Fibroblast of lung (primary cell): ENCODE results near the gene PHTF1. TPM values are rescaled to one million over a fixed set of nuclear protein-coding genes. Genes with fewer than 3 reads are reported as not detected.
A peak's percentile ranks its signal among the peaks of the same experiment; 100 is the strongest.

ENCODE experiments used
- DNase-seq, 2 donors: peaks; one replicate each; pipeline versions ENCODE4 v3.0.0 to v3.0.0-alpha.2; 2010; ENCODE audit warnings: low read depth in 2 of 2
- H2AFZ ChIP-seq: 2 replicates; pipeline ENCODE4 v1.5.1; 2012; ENCODE audit warnings: low read length, control low read depth, inconsistent platforms
- H3K27ac ChIP-seq: 2 replicates; pipeline ENCODE4 v1.5.1; 2011; ENCODE audit warnings: low read length, control low read depth; ENCODE audit not compliant: insufficient read depth
- H3K27me3 ChIP-seq: 2 replicates; pipeline ENCODE4 v1.5.1; 2011; ENCODE audit warnings: mild to moderate bottlenecking, low read length; ENCODE audit not compliant: control insufficient read depth, insufficient read depth
- H3K36me3 ChIP-seq: 2 replicates; pipeline ENCODE4 v1.5.1; 2011; ENCODE audit warnings: low read length; ENCODE audit not compliant: control insufficient read depth, insufficient read depth
- H3K4me1 ChIP-seq: 2 replicates; pipeline ENCODE4 v1.5.1; 2011; ENCODE audit warnings: low read length; ENCODE audit not compliant: control insufficient read depth, insufficient read depth; ENCODE audit errors: extremely low read depth
- H3K4me2 ChIP-seq: 2 replicates; pipeline ENCODE4 v1.5.1; 2011; ENCODE audit warnings: low read length, control low read depth; ENCODE audit not compliant: insufficient read depth; ENCODE audit errors: extremely low read depth
- H3K4me3 ChIP-seq, 4 experiments: fragments of 200-600 bp in 1 of 4; sonication (generic) in 1 of 4; replicated peaks in 1 of 4; 2 replicates each; pipeline ENCODE4 v1.5.1; 2011 to 2016; ENCODE audit warnings: low read length in 4 of 4, low read depth in 3 of 4, mild to moderate bottlenecking in 3 of 4, control low read depth in 2 of 4, inconsistent platforms in 1 of 4, mixed read lengths in 1 of 4; ENCODE audit not compliant: insufficient read depth in 1 of 4; ENCODE audit errors: control extremely low read depth in 1 of 4
- H3K79me2 ChIP-seq: 2 replicates; pipeline ENCODE4 v1.5.1; 2012; ENCODE audit warnings: mild to moderate bottlenecking, low read length, inconsistent platforms; ENCODE audit not compliant: control insufficient read depth, insufficient read depth
- H3K9ac ChIP-seq: 2 replicates; pipeline ENCODE4 v1.5.1; 2011; ENCODE audit warnings: mild to moderate bottlenecking, low read length, control low read depth; ENCODE audit not compliant: insufficient read depth
- H3K9me3 ChIP-seq: 2 replicates; pipeline ENCODE4 v1.5.1; 2012; ENCODE audit warnings: low read depth, low read length; ENCODE audit not compliant: control insufficient read depth, insufficient read depth
- H4K20me1 ChIP-seq: 2 replicates; pipeline ENCODE4 v1.5.1; 2011; ENCODE audit warnings: low read length; ENCODE audit not compliant: control insufficient read depth, insufficient read depth; ENCODE audit errors: extremely low read depth
- EZH2 ChIP-seq: IDR thresholded peaks from 2 replicates; pipeline ENCODE4 v1.5.1; 2012; ENCODE audit warnings: low read length, control low read depth, mild to moderate bottlenecking; ENCODE audit errors: missing control alignments
- polyA plus RNA-seq, 2 donors: library from polyadenylated mRNA; depleted of rRNA in 1 of 2; stranded (reverse) in 1 of 2; unstranded in 1 of 2; fragments of >200 nt; gene quantifications; 2 replicates each; pipeline ENCODE4 v1.2.1, GENCODE V29; 2011 to 2012; ENCODE audit warnings: missing spikeins in 1 of 2
- total RNA-seq: library from RNA; depleted of rRNA; stranded (reverse); fragments of >200 nt; gene quantifications from 2 replicates; pipeline ENCODE4 v1.2.1, GENCODE V29; 2014
- TF ChIP-seq, protein P1 (sequence below), 2 donors: IDR thresholded peaks in 1 of 2; conservative IDR thresholded peaks in 1 of 2; 1 replicate in 1 of 2; 2 replicates in 1 of 2; pipeline ENCODE4 v1.5.1; 2011 to 2012; ENCODE audit warnings: low read length in 2 of 2, control low read depth in 1 of 2, inconsistent platforms in 1 of 2, low read depth in 1 of 2, mild to moderate bottlenecking in 1 of 2

The PHTF1 gene
- total and polyA plus RNA-seq, 2 donors (not counting 1 experiment from before 2014, with no cell fraction given): 15.4 to 36.3 TPM

GRCh38 chr1:113783254-113784103 is 24.2 kb upstream of the PHTF1 start:
- DNase-seq: peak; percentile 62 to 66
- H3K27me3 ChIP-seq: no peaks in the 10 kb centered on the region
- TF ChIP-seq EZH2: no peak
- TF ChIP-seq, protein P1, sequence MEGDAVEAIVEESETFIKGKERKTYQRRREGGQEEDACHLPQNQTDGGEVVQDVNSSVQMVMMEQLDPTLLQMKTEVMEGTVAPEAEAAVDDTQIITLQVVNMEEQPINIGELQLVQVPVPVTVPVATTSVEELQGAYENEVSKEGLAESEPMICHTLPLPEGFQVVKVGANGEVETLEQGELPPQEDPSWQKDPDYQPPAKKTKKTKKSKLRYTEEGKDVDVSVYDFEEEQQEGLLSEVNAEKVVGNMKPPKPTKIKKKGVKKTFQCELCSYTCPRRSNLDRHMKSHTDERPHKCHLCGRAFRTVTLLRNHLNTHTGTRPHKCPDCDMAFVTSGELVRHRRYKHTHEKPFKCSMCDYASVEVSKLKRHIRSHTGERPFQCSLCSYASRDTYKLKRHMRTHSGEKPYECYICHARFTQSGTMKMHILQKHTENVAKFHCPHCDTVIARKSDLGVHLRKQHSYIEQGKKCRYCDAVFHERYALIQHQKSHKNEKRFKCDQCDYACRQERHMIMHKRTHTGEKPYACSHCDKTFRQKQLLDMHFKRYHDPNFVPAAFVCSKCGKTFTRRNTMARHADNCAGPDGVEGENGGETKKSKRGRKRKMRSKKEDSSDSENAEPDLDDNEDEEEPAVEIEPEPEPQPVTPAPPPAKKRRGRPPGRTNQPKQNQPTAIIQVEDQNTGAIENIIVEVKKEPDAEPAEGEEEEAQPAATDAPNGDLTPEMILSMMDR (conservative IDR thresholded peaks at IDR 0.05 in 1 of 2, IDR thresholded peaks at IDR 0.05 in 1 of 2; ENCODE audit: low read depth in 1 of 2, low read length in 2 of 2): no peak
- no peaks in the 10 kb centered on the region for H3K9me3 ChIP-seq
- H3K36me3 ChIP-seq: no peaks in the 10 kb centered on the region
- H3K4me3 ChIP-seq: no peak overlapping the region
- H3K27ac ChIP-seq: no peak overlapping the region
- peak overlapping the region; percentile 33 for H3K4me2 ChIP-seq
- no peaks in the 10 kb centered on the region for H4K20me1 ChIP-seq
- peaks cover 22% of the 10 kb centered on the region for H3K79me2 ChIP-seq
- H3K4me1 ChIP-seq: peaks cover 2% of the 10 kb centered on the region
- H3K9ac ChIP-seq: no peak overlapping the region
- no peak overlapping the region for H2AFZ ChIP-seq

- TF ChIP-seq, protein P1 (conservative IDR thresholded peaks at IDR 0.05 in 1 of 2, IDR thresholded peaks at IDR 0.05 in 1 of 2; ENCODE audit: low read depth in 1 of 2, low read length in 2 of 2): no peak
- TF ChIP-seq EZH2: no peak
- Histone ChIP-seq H3K27ac (no peak overlapping the region), H2AFZ (no peak overlapping the region), H3K36me3 (no peaks in the 10 kb centered on the region), H4K20me1 (no peaks in the 10 kb centered on the region), H3K27me3 (no peaks in the 10 kb centered on the region), H3K9ac (no peak overlapping the region), H3K4me3 (no peak overlapping the region), H3K9me3 (no peaks in the 10 kb centered on the region), H3K4me1 (peaks cover 2% of the 10 kb centered on the region), H3K4me2 (no peak overlapping the region), H3K79me2 (peaks cover 23% of the 10 kb centered on the region)
- peak in 1 of 2 donors; percentile 43 for DNase-seq
Observed at GRCh38 chr1:113782406-113782805, 23.1 kb upstream of the PHTF1 start.

DNA sequence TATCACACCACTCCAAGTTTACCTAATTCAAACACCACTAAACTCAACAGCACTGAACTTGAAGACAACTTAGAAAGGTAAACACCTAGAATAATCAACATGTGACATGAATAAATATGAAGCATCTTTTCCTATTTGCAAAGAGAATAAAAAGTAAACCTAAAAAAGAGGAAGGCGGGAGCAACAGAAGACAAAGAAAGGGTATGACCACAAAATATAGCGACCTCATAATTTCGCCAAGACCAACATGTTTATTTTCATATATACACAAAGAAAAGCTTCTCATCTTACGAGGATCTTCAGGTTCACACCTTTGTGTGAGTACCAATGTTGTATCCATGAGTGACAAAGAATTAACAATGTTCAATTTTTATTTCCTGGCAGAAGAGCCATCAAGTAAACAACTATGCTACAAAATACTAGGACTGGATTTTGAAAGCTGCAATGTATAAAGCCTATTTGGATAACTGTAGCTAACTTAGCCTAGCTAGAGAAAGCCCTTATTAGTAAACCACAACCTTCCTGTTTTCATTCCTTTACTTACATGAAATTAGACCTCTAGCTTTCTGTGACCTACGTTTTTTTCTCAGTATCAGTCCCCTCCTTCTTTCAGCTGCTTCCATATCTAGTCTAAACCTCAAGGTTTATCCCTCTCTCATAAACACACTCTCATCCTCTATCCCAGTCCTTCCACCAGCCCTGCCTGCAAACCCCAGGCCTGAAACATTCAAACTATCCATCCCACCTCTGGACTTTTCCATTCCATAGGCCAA is 21.3 kb upstream of the PHTF1 start:
- H3K4me2 ChIP-seq: no peak overlapping the region
- no peak for DNase-seq
- no peaks in the 10 kb centered on the region for H4K20me1 ChIP-seq
- no peak overlapping the region for H3K4me3 ChIP-seq
- H3K27ac ChIP-seq: no peak overlapping the region
- no peak for TF ChIP-seq EZH2
- TF ChIP-seq, protein P1 (conservative IDR thresholded peaks at IDR 0.05 in 1 of 2, IDR thresholded peaks at IDR 0.05 in 1 of 2; ENCODE audit: low read depth in 1 of 2, low read length in 2 of 2): no peak
- H3K36me3 ChIP-seq: no peaks in the 10 kb centered on the region
- peaks cover 23% of the 10 kb centered on the region for H3K79me2 ChIP-seq
- no peaks in the 10 kb centered on the region for H3K27me3 ChIP-seq
- no peaks in the 10 kb centered on the region for H3K4me1 ChIP-seq
- no peaks in the 10 kb centered on the region for H3K9me3 ChIP-seq
- H2AFZ ChIP-seq: no peak overlapping the region
- H3K9ac ChIP-seq: no peak overlapping the region
